Prostate gland (tissue), 2 donors: ENCODE results near the gene SUPV3L1. TPM values are rescaled to one million over a fixed set of nuclear protein-coding genes. Genes with fewer than 3 reads are reported as not detected.

Source experiments
- DNase-seq: peaks from one replicate; pipeline ENCODE4 v3.0.0-alpha.2; 2019; ENCODE audit warnings: low spot score
- H3K27ac ChIP-seq, 2 donors: fragments of 200-600 bp; sonication (generic); 2 replicates each; pipeline ENCODE4 v1.5.1; 2017 to 2019
- H3K27me3 ChIP-seq: fragments of 200-600 bp; sonication (generic); replicated peaks from 2 replicates; pipeline ENCODE4 v1.5.1; 2019; ENCODE audit not compliant: insufficient read depth
- H3K36me3 ChIP-seq, 2 donors: fragments of 200-600 bp; sonication (generic); 1 replicate in 1 of 2; 2 replicates in 1 of 2; pipeline versions ENCODE4 v1.5.1 to v1.8.1; 2017 to 2019
- H3K4me1 ChIP-seq: fragments of 200-600 bp; sonication (generic); replicated peaks from 2 replicates; pipeline ENCODE4 v1.5.1; 2019
- H3K4me3 ChIP-seq, 2 donors: fragments of 200-600 bp; sonication (generic); 2 replicates each; pipeline ENCODE4 v1.5.1; 2017 to 2019
- H3K9me3 ChIP-seq: fragments of 200-600 bp; sonication (generic); 2 replicates; pipeline ENCODE4 v1.5.1; 2017
- CTCF ChIP-seq, 4 experiments: fragments of 200-600 bp in 2 of 4; fragments of 450-650 bp in 2 of 4; sonication (generic) in 2 of 4; IDR thresholded peaks; 1 replicate in 3 of 4; 2 replicates in 1 of 4; pipeline ENCODE4 v1.5.1; 2016 to 2019; ENCODE audit warnings: antibody characterized with exemption in 4 of 4, mild to moderate bottlenecking in 2 of 4, moderate library complexity in 2 of 4
- POLR2A ChIP-seq: fragments of 450-650 bp; IDR thresholded peaks from one replicate; pipeline ENCODE4 v1.6.1; 2016; ENCODE audit warnings: antibody characterized with exemption, mild to moderate bottlenecking
- POLR2AphosphoS5 ChIP-seq: sonication (generic); formaldehyde crosslinking; IDR thresholded peaks from one replicate; pipeline ENCODE4 v1.6.1; 2017; ENCODE audit warnings: antibody characterized with exemption
- WGBS: methylation state at CpG from one replicate; pipeline ENCODE4 v1.1.5; 2018; 5-methylcytosine and 5-hydroxymethylcytosine counted together
- intact Hi-C: fragments of 100-400 bp; cut with DNase I; formaldehyde crosslinking; loops from one replicate; pipeline ENCODE4 v1.14.2; 2022
- total RNA-seq, 2 donors: library from RNA; depleted of rRNA; stranded (reverse); fragments of >200 nt; gene quantifications; one replicate each; pipeline ENCODE4 v1.1.0, GENCODE V29; 2016

SUPV3L1 gene
- total RNA-seq, 2 donors from 2014 or later = 18.5 to 37.0 TPM

GRCh38 chr10:69242040-69242851 lies 62.2 kb downstream of the SUPV3L1 start:
- H3K9me3 ChIP-seq = no peaks in the 10 kb centered on the region
- H3K4me3 ChIP-seq = no peak overlapping the region
- H3K27ac ChIP-seq = no peak overlapping the region
- H3K36me3 ChIP-seq = no peaks in the 10 kb centered on the region
- H3K4me1 ChIP-seq = no peaks in the 10 kb centered on the region
- intact Hi-C loops = no loop called here
- TF ChIP-seq POLR2A (no peak), CTCF (IDR thresholded peaks at IDR 0.05) (no peak)
- DNase-seq = no peak
- H3K27me3 ChIP-seq = no peaks in the 10 kb centered on the region
- WGBS = 91% methylated on average over 11 of the region's 11 CpGs

- TF ChIP-seq CTCF (IDR thresholded peaks at IDR 0.05) (no peak), POLR2AphosphoS5 (no peak), POLR2A (no peak)
- no peak for DNase-seq
- H3K9me3 ChIP-seq = no peaks in the 10 kb centered on the region
- 82% methylated on average over 5 of the region's 5 CpGs for WGBS
- intact Hi-C loops = no loop called here
- H3K4me1 ChIP-seq = no peaks in the 10 kb centered on the region
- H3K4me3 ChIP-seq = no peak overlapping the region
- no peaks in the 10 kb centered on the region for H3K27me3 ChIP-seq
- H3K36me3 ChIP-seq = no peaks in the 10 kb centered on the region
- no peak overlapping the region for H3K27ac ChIP-seq
Observed at GRCh38 chr10:69242852-69243212, 62.8 kb downstream of the SUPV3L1 start.

- WGBS = 87% methylated on average over 10 of the region's 10 CpGs
- Histone ChIP-seq H3K9me3 (no peaks in the 10 kb centered on the region), H3K36me3 (no peaks in the 10 kb centered on the region), H3K27me3 (no peaks in the 10 kb centered on the region), H3K4me3 (no peak overlapping the region), H3K4me1 (no peaks in the 10 kb centered on the region), H3K27ac (no peak overlapping the region)
- no peak for DNase-seq
- TF ChIP-seq POLR2A (no peak), CTCF (IDR thresholded peaks at IDR 0.05) (no peak), POLR2AphosphoS5 (no peak)
- intact Hi-C loops = no loop called here
Observed at GRCh38 chr10:69243817-69244216, 63.8 kb downstream of the SUPV3L1 start.

GRCh38 chr10:69246036-69246435 lies 66.0 kb downstream of the SUPV3L1 start:
- Histone ChIP-seq H3K9me3 (no peaks in the 10 kb centered on the region), H3K4me1 (no peaks in the 10 kb centered on the region), H3K36me3 (no peaks in the 10 kb centered on the region), H3K4me3 (no peak overlapping the region), H3K27ac (no peak overlapping the region), H3K27me3 (no peaks in the 10 kb centered on the region)
- intact Hi-C loops = no loop called here
- DNase-seq = no peak
- WGBS = 98% methylated on average over 5 of the region's 5 CpGs
- no peak for TF ChIP-seq CTCF (IDR thresholded peaks at IDR 0.05)
- no peak for TF ChIP-seq POLR2A
- no peak for TF ChIP-seq POLR2AphosphoS5

GRCh38 chr10:69246581-69247312 lies 66.7 kb downstream of the SUPV3L1 start:
- no peak for DNase-seq
- intact Hi-C loops = no loop called here
- Histone ChIP-seq H3K27ac (no peak overlapping the region), H3K36me3 (no peaks in the 10 kb centered on the region), H3K4me3 (no peak overlapping the region), H3K27me3 (no peaks in the 10 kb centered on the region), H3K9me3 (no peaks in the 10 kb centered on the region), H3K4me1 (no peaks in the 10 kb centered on the region)
- TF ChIP-seq POLR2AphosphoS5 (no peak), POLR2A (no peak), CTCF (IDR thresholded peaks at IDR 0.05) (no peak)
- 90% methylated on average over 13 of the region's 14 CpGs for WGBS
